ENCODE measurements around the gene LCTL. TPM values are rescaled to one million over a fixed set of nuclear protein-coding genes. Genes with fewer than 3 reads are reported as not detected.
A peak's percentile ranks its signal among the peaks of the same experiment; 100 is the strongest.

Gene LCTL
- total and polyA plus RNA-seq, 10 of the 15 experiments (the other 5 are each of a cell fraction or from before 2014, with no cell fraction given): 0.07 to 0.76 (median 0.40) TPM; not detected in 5

DNA sequence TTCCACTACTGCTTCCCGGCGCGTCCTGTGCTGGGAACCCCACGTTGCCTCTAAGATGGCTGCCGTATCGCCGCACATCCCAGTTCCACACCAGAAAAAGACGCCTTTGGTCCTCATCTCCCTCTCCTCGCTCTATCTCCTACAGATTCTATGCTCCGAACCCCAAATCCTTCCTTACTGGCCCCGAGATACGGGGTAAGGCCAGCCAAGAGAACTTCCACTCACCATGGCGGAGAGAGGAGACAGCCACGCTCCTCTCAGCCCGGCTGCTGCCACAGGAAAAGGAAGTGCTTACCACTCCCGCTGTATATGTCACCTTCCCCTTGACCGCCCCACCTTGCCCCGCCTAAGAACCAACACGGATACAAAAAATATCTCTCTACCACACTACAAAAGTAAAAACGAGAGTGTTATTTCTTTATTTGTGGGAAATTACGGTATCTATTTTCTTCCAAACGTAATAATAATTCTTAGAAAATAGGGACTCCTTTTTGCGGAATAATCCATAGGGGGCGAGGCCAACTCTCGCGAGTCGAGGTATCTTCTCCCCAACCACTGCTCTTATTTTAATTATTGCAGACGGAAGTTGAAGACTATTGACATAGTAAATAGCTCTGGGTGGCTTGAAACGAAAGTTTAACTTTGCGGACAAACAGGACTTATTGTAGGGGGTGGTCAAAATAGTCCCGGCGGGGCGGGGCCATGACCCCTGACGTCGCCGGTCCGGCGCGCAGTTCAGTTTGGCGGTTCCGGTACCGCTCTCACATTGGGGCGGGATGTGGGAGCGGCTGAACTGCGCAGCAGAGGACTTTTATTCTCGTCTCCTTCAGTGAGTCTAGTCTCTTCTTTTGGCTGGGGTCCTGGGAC is 61.0 kb downstream of the LCTL start, which contains the start of the genes RPL4 and ZWILCH (continued):
- TF ChIP-seq CUX1 (IDR thresholded peaks at IDR 0.05; ENCODE audit: insufficient replicate concordance, low read depth, low read length): no peak
- TF ChIP-seq PAX8 (IDR thresholded peaks at IDR 0.05): peak; percentile 70; the same call in 1 of the 2 replicates
- TF ChIP-seq EZH2 (IDR thresholded peaks at IDR 0.05; ENCODE audit: borderline replicate concordance, control insufficient read depth, low read depth, low read length): no peak
- TF ChIP-seq SMARCA5 (IDR thresholded peaks at IDR 0.05): peak; percentile 85; the same call in 1 of the 2 replicates
- peak; percentile 55; the same call in 1 of the 2 replicates for TF ChIP-seq IKZF1 (conservative IDR thresholded peaks at IDR 0.05)
- TF ChIP-seq SRF (IDR thresholded peaks at IDR 0.05; ENCODE audit: low read depth in 2 of 2, low read length in 2 of 2): no peak
- TF ChIP-seq SMC3 (IDR thresholded peaks at IDR 0.05; ENCODE audit: borderline replicate concordance, low read length): no peak
- TF ChIP-seq, protein P1, sequence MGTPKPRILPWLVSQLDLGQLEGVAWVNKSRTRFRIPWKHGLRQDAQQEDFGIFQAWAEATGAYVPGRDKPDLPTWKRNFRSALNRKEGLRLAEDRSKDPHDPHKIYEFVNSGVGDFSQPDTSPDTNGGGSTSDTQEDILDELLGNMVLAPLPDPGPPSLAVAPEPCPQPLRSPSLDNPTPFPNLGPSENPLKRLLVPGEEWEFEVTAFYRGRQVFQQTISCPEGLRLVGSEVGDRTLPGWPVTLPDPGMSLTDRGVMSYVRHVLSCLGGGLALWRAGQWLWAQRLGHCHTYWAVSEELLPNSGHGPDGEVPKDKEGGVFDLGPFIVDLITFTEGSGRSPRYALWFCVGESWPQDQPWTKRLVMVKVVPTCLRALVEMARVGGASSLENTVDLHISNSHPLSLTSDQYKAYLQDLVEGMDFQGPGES (IDR thresholded peaks at IDR 0.05): no peak
- TF ChIP-seq RCOR1 (conservative IDR thresholded peaks at IDR 0.05; ENCODE audit: low read depth, low read length): 0 out of 2 replicates have a peak, but pooled peaks have one; percentile 43
- peak; percentile 79 for TF ChIP-seq SKIL (IDR thresholded peaks at IDR 0.05; ENCODE audit: low read depth, poor library complexity, severe bottlenecking)
- TF ChIP-seq BCL11A (IDR thresholded peaks at IDR 0.05; ENCODE audit: low read depth, low read length): no peak

All from GM12878 (cell line).